T follicular helper cell (primary cell): Measurements from ENCODE around the gene MARCHF6.
"Not testable (repeated sequence)": the region's sequence is repeated elsewhere in the genome, so short reads cannot be mapped to it uniquely, and the experiment has no call there.

Source experiments
- DNase-seq: peaks from one replicate; pipeline ENCODE4 v3.0.0-alpha.2; 2020; ENCODE audit warnings: low read depth

The MARCHF6 gene

DNA sequence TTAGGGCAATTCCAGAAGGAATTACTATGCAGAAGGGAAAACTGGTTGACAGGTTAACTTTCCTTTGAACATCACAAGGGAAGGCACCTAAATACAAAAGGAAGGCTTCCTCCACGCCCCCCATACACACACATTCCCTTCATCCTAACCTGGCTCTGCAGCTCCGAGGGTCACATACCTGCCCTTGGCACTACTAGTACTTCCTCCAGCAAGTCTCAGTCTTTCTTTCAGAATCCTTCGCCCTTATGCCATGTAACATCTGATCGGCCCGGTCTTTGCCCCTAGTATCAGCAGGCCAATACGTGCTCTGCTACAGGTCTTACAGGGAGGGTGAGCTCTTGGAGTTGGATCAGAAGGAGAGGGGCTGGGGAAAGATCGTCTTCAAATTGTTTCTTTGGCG, 1.6 kb upstream of the MARCHF6 start:
- no peak for DNase-seq

DNA sequence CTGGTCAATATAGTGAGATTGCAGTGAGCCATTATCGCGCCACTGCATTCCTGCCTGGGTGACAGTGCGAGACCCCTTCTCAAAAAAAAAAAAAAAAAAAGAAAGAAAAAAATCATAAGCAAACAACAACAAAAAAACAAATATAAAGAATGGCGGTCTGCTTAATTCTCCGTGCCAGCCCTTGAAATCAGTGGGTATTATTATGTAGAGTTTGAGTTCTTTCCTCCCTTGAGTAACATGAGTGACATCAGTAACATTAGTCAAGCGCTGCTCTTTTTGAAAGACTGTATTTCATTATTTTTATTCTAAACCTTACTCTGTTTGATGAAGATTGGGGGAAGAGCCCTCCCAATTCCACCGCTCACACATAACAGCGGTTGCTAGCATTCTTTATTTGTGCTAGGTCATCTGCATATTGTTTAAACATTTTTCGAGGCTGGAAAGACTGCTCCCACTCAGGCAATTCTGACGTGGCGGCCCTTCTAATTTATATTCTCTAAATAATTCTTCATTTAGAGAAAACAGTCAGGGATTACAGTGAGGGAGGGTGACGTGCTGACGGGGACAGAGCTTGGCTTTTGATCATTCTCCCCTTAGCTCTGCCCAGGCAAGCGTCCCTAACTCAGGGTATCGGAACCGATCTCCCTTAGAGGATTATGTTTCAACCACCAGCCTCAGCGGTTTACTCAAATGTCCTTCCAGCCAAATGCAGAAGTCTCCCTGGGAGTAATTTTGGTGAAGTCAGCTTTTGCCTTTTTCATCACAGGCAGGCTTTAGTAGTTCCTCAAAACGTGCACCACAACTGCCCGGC, 860 bp upstream of the MARCHF6 start:
- no peak for DNase-seq

DNA sequence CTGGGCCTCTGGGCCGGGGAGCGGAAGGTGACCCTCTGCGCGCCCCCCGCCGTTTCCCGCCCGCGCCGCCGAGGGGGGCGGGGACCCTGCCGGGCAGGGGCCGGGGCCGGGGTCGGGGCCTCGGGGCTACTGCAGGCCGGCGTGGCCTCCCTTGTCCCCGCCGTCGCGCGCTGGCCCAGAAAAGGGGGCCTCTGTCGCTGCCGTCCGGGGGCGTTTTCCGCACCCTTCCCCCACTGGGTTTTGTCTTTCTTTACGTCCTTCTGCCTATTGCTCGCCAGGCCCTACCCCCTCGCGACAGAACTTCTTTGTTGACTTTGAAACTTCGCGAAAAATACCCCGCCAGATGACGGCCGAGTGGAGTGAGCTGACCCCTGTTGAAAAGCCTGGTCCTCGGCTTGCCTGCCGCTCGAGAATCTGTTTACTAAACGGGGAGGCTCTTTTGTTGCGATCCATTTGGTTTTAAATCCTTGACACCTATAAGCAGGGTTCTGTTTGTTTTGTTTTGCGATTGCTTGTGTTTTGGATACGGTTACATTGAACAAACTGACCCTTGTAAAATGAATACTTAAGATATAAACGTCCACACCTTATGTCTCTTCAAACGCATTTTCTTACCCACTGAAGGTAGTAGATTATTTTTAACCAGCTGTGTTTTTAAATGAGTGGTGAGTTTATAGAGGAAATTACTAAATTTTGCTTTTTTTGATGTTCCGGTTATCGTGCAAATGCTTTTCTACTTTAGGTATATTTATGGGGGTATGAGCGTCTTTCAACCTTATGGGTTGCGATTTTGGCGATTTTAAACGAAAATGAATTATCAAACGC, 765 bp downstream of the MARCHF6 start:
- peak; percentile 14 for DNase-seq

DNA sequence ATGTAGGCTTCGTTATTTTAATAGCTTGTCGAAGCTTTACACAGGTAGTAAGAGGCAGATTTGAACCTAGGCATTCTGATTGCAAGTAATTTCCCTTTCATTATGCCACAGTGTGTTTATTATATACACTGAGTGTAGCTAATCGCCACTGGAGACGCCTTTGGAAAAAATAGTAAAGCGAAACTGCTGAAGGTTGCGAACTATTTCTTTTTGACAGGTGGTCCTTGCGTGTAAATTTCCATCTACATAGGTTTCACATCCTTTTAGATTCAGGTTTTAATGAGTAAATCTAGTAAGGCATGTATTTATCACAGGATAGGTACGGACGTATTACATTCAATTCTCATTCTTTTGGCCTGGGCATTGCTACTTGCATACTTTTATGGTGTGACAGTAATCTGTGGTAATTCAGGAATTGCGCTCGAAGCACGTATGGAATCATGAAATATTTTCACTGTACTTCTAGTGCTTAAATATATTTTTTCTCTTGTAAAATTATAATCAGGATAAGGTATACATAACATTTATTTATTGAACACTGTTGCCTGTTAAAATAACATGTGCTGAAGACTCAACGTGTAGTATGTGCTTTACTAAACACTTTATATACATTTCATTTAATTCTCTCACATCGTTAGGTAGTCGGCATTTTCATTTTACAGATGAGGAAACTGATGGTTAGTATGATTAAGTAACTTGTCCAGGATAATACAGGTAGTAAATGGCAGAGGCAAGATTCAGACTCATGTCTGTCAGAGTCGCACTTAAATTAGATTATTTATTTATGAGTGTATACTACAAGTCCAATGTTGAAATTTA, 1.8 kb downstream of the MARCHF6 start:
- no peak for DNase-seq

DNA sequence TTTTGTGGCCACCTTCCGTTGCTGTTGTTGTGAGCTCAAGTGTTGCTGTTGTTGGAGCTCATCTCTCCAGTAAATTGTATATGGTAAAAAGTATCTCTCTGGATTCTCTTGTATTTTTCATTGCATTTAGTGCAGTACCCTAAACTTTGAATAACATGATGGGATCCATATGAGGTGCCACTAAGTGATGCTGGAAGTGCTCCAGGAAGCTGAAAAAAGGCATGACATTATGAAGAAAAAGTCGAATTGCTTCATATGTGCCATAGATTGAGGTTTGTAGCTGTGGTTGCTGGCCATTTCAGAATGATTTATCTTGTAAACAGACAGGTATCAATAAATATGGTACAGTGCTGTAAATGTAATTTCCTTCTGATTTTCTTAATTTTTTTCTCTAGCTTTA, 5.5 kb downstream of the MARCHF6 start:
- no peak for DNase-seq

DNA sequence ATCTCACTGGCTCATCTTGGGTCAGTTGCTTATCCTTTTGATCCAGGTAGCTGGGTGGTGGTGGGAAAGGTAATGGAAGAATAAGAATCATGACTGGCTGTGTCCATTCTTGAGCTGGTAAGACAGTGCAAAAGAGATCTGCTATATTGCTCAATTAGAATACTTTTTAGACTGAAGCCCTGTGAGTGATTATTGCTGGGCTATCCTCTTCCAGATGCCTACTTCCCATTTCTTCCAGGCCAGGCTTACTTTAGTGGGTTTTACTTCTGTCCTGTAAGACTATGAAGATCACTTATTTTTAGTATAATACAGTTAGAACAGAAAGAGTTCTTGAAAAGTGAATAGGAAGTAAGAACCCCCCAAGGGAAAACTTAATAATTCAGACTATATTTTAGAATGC, 7.2 kb downstream of the MARCHF6 start:
- DNase-seq = no peak

DNA sequence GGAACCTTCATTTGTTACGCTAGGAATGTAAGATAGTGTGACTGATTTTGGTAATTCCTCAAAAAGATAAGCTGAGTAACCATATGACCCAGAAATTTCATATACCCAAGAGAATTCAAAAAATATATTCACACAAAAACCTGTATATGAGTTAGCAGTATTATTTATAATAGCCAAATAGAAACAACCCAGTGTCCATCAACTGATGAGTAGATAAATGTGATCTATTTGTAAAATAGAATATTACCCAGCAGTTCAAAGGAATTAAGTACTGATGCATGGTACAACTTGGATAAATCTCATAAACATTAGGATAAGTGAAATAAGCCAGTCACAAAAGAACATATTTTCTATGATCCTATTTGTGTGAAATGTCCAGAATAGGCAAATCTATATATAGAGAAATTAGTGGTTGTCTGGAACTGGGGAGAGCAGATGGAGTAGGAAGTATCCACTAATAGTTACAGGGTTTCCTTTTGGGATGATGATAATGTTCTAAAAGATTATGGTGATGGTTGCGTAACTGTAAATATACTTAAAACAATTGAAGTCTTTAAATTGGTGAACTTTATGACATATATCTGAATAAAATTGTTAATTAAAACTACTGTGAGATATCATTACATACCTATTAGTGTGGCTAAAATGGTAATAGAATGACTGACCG, 10.2 kb downstream of the MARCHF6 start:
- no peak for DNase-seq

DNA sequence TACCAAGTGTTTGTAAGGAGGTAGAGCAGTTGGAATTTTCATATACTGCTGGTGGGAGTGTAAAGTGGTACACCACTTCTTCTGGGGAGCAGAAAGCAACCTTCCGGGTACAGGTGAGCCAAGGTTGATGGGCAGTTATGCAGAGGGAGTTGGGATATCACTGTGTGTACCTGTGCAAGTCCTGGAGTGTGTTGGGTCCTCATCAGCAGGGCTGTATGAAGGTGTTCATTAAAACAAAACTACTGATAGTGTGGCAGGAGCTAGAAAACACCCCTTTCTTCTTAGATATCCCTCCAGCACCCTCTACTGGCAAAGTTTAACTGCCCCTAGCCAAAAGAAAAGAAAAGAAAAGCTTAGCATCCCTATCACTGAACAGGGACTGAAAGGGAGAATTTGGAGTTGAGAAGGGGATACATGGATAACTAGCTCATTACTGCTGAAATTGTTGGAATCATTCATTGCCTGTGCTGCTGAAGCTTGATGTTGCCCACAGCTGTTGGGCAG, 10.7 kb downstream of the MARCHF6 start:
- no peak for DNase-seq

DNA sequence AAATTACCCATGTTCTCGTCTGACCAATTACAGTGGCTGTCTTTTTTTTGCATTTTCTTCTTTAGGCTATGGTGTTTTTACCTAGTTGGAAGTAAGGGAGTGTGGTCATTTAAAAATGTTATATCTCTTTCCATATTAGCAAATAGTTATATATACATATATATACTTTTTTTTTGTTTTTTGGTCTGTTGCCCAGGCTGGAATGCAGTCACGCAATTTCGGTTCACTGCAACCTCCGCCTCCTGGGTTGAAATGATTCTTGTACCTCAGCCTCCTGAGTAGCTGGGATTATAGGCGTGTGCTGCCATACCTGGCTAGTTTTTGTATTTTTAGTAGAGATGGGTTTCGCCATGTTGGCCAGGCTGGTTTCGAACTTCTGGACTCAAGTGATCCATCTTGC, 12.3 kb downstream of the MARCHF6 start:
- DNase-seq = no peak

DNA sequence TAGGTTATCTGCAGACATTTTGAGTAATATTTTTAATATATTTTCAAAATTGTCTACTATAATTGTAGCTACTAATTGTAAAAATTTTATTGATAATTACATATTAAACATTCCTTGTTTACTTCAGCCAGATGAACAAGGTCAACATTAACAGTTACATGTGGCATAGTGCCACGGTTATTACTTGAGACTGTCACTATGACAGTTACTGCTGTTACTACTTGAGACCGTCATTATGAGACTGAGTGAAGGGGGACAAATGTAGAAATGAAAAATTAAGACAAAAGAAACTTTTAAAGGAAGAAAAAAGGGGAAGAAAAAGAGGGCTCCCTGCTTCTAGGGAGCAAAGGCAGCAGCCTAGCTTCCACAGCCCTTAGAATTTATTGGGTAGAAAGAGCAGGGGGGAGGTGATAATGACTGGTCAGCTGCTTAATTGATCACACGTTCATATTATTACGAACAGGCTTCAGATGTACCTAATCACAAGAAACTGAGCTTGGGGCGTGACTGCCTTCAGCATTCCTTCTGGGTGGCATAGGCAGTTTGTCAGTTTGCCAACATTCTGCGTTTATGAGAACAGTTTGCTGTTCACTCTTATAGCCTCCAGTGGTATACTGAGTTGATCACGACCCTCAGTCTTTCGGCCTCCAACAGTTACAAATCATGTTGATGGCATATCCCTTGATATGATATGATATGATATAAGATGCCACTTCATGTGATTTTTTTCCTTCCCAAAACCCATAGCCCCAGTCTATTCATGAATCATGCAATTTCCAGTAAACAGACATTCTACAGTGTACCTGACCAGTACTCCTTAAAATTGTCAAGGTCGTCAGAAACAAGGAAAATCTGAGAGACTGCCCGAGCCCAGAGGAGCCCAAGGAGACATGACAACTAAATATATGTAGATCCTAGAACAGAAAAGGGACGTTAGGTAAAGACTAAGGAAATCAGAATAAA, 13.1 kb downstream of the MARCHF6 start:
- no peak for DNase-seq

DNA sequence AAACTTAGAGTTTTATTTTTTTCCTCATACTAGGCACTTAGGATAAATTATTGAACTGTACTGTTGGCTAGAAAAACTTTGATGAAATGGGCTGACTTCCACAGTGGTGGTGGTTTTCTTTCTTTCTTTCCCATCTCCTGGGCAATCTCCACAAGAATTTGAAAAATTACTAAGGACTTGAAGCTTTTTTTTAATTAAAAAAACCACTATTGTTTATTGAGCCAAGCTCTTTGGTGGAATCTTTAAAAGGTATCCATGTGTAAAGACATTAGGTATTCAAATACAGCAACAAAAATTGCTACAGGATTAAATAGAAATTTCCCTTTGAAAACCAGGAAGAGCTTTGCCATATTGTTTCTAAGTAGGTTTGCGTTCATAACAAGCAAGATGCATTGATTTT, 14.1 kb downstream of the MARCHF6 start:
- DNase-seq = no peak

DNA sequence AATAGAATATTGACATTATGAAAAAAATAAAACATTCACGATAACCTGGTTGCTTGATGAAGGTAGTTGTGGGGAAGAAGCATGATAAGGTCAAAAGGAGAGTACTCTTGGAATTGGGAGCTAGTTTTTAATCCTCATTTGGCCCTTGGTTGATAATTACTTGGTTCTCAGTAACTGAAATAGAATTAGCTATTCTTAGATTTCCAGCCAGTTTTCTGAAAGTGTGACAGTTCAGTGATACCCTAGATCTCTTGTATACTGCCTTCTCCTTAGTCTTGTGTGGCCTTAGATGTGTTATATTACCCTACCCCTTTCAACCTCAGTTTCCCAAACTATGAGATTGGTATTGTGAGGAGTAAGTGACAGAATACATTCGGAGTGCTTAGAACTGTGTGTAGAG, 17.4 kb downstream of the MARCHF6 start:
- no peak for DNase-seq

DNA sequence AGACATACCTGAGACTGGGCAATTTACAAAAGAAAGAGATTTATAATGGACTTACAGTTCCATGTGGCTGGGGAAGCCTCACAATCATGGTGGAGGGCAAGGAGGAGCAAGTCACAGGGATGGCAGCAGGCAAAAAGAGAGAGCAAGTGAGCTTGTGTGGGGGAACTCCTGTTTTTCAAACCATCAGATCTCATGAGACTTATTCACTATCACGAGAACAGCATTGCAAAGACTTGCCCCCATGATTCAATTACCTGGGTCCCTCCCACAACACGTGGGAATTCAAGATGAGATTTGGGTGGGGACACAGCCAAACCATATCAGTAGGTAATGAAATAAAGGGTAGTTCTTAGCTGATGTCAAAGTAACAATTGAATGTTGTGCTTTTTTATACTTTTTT, 17.9 kb downstream of the MARCHF6 start:
- DNase-seq = not testable (repeated sequence)

DNA sequence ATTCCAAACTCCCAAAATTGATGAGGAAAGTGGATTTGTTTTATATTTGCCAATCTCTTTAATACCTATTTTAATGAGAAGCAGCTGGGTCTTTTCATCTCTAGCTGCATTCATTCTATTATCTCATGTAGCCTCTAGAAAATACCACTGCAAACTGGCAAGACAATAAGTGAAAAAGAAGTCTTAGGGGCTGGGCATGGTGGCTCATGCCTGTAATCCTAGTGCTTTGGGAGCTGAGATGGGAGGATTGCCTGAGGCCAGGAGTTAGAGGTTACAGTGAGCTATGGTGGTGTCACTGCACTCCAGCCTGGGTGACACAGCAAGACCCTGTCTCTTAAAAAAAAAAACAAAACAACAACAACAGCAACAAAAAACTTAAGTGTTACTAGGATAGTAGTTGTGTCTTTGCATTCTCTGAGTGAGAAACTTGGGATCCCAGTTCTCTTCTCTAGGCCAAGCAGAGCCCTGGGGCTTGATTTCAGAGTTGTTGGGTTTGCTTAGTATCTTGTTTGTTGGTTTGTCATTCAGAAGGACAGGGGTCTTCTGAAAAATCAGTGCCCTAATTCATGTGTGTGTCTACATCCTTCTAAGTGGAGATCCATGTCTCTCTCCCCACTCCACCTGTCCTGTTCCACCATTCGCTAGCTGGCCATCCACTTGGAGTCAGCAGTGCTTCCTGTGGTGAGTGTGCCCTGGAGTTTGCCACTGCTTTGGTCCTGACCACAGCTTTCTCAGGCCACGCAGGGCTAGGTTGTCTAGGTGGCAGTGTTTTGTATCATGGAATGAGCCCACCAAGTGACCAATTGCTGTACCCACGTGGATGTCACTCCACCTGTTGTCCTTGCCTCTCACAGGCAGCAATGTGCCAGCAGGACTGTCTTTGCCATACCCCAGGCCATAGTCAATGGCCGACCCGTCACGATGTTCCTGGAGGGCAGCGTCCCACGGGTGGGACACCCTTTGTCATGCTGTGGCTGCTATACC, 19.5 kb downstream of the MARCHF6 start:
- no peak for DNase-seq

DNA sequence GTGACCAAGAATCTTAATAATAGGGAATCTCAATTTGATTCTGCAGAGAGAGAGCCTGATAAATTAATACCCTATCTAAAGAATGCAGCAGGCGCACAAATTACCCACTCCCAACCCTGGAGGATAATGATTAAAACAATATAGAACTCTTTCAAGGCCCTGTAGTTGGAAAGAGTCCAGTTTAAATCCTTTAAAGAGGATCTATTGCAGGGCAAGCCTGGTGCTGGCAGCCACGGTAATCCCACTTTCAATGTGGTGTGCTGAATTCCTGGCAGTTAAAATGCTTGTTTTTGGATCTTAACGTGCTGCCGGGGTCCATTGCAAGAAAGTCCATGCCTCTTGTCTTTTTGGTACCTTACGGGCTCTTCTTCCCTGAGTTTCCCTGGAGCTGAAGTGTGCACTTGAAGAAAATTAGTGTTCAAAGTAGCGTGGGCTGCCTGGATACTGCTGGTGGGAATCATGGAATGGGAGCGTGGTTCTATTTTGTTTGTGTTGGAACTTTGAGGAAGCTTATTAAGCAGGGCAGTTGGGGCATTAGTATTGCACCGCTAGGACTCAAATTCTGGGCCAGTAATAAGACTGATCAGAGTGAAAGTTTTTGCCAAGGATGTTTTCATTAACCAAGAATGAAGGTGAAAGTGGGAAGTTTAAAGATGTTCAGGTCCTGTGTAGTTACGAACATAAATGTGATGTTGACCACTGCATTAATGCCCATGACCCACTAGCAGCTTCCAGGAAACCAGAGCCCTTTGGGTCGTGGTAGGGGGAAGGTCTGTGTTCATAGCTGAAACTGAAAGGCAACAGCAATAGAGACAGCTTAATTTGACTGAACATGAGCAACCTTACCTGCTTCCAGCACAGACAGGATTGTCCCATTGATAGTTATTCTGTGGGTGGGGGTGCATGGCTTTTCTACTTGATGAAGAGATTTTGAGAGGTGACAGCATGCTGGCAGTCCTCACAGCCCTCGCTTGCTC, 20.8 kb downstream of the MARCHF6 start:
- no peak for DNase-seq

DNA sequence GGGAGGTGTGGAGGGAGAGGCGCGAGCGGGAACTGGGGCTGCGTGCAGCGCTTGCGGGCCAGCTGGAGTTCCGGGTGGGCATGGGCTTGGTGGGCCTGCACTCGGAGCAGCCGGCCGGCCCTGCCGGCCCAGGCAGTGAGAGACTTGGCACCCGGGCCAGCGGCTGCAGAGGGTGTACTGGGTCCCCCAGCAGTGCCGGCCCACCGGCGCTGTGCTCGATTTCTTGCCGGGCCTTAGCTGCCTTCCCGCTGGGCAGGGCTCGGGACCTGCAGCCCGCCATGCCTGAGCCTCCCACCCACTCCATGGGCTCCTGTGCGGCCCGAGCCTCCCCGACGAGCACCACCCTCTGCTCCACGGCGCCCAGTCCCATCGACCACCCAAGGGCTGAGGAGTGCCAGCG, 21.7 kb downstream of the MARCHF6 start:
- not testable (repeated sequence) for DNase-seq

DNA sequence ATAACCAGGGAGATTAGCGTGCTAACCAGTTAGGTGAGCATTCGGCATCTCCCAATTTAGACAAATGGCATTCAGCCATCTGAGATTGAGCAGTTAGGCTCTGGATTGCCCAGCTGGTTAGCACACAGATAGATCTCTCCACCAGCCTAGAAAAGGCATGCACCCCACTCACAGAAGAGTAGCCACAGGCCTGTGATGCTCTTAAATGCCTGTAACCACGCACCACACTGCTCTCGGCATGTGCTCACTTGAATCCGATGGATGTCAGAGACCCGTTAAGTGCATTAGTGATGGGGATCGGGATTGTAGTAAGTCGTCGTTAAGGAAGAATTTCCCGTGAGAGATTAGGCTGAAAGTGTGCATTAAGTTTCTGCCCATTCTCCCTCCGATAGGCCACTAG, 23.0 kb downstream of the MARCHF6 start:
- no peak for DNase-seq

DNA sequence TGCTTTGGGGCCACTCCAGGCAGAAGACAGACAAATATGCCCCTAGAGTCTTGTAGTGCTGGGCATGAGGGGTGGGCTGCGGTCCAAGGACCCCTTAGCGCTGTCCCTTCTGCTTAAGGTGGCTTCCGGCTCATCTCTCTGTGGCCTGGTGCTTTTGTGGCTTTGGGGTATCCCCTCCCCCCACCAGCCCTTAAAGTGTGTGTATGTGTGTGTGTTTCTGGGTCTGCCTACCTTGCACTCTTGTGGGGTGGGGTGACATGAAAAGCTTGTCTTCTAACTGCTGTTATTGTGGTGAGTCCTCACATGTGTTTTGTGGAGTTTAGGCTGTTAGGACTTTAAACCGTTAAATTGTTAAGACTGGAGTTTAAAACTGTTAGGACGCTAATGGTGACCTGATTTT, 23.6 kb downstream of the MARCHF6 start:
- DNase-seq = no peak
